AG04450 (cell line): ENCODE measurements around the gene ENTPD7. TPM values are rescaled to one million over a fixed set of nuclear protein-coding genes. Genes with fewer than 3 reads are reported as not detected.

Source experiments
- CTCF ChIA-PET: fragments of 300-600, 350-600 bp; formaldehyde crosslinking; extraction: SDS; loops from one replicate; lab custom pipeline; 2022; ENCODE audit warnings: antibody characterized with exemption, inconsistent platforms; lab: Charles Lee
- POLR2A ChIA-PET: fragments of 350-600 bp; formaldehyde crosslinking; extraction: SDS; loops from one replicate; lab custom pipeline; 2021; ENCODE audit warnings: antibody characterized with exemption, inconsistent platforms; lab: Yijun Ruan, JAX
- DNase-seq: peaks from one replicate; pipeline ENCODE4 v3.0.0-alpha.2; 2011; ENCODE audit warnings: low read depth, low spot score
- H3K27ac ChIP-seq: one replicate; pipeline ENCODE4 v1.5.1; 2012; ENCODE audit warnings: low read depth, low read length, control low read depth
- H3K27me3 ChIP-seq: one replicate; pipeline ENCODE4 v1.6.0; 2012; ENCODE audit warnings: low read length; ENCODE audit not compliant: control insufficient read depth, insufficient read depth
- H3K4me3 ChIP-seq: 2 replicates; pipeline ENCODE4 v1.5.1; 2011; ENCODE audit warnings: mild to moderate bottlenecking, low read depth, low read length, control low read depth
- H3K9me3 ChIP-seq: 2 replicates; pipeline ENCODE4 v1.5.1; 2012; ENCODE audit warnings: low read length; ENCODE audit not compliant: control insufficient read depth, insufficient read depth
- polyA plus RNA-seq: library from polyadenylated mRNA; depleted of rRNA; stranded (reverse); fragments of >200 nt; gene quantifications from 2 replicates; pipeline ENCODE4 v1.2.3, GENCODE V29; 2011
- TF ChIP-seq, protein P1 (sequence below): IDR thresholded peaks from 2 replicates; pipeline ENCODE4 v1.5.1; 2011; ENCODE audit warnings: low read depth, low read length, control low read depth, inconsistent platforms

Gene ENTPD7
- polyA plus RNA-seq, 1 experiment = 16.2 TPM

DNA sequence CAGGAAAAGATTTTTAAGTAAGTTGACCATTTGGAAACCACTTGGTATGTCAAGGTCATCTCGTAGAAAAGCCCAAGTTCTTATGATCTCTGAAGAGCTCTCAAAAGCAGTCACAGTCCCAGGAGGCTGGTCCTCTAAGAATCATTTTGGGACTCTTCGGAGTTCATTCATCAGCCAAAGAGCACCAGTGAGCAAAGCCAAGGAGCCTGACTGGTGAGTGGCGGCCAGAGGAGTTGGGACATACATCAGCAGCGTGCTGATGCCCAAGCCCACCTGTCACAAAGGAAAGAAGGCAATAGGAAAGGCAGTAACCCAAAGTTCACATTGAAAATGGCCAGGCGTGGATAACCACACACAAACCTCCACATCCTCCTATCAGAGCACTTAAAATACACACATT lies 55.1 kb downstream of the ENTPD7 start:
- no peaks in the 10 kb centered on the region for H3K27me3 ChIP-seq
- ChIA-PET POLR2A (interaction anchor here (0.6 kb wide), 1 partner anchor 55 kb away, joined by 3 read pairs; the partner anchor contains the start of gene ENTPD7), CTCF (interaction anchor here (0.6 to 5.6 kb wide), 4 partner anchors 83 to 386 kb away, joined by 4 to 41 read pairs (median 4); no protein-coding TSS in a partner anchor)
- no peak overlapping the region for H3K27ac ChIP-seq
- TF ChIP-seq, protein P1, sequence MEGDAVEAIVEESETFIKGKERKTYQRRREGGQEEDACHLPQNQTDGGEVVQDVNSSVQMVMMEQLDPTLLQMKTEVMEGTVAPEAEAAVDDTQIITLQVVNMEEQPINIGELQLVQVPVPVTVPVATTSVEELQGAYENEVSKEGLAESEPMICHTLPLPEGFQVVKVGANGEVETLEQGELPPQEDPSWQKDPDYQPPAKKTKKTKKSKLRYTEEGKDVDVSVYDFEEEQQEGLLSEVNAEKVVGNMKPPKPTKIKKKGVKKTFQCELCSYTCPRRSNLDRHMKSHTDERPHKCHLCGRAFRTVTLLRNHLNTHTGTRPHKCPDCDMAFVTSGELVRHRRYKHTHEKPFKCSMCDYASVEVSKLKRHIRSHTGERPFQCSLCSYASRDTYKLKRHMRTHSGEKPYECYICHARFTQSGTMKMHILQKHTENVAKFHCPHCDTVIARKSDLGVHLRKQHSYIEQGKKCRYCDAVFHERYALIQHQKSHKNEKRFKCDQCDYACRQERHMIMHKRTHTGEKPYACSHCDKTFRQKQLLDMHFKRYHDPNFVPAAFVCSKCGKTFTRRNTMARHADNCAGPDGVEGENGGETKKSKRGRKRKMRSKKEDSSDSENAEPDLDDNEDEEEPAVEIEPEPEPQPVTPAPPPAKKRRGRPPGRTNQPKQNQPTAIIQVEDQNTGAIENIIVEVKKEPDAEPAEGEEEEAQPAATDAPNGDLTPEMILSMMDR = no peak
- H3K9me3 ChIP-seq = no peaks in the 10 kb centered on the region
- H3K4me3 ChIP-seq = no peak overlapping the region
- DNase-seq = no peak

DNA sequence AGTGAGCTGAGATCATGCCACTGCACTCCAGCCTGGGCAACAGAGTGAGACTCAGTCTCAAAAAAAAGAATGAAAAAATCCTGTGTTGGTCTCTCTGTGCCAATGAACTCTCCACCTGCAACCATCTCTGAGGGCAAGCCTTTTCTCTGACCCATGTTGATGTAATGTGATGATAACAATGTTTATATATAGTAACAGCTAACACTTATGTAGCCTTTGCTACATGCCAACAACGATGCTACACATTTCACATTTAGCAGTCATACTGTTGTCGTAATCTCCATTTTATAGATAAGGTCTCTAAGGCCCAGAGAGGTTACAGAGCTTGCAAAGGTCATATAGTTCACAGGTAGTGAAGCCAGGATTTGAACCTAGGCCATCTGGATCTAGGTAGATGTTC lies 61.1 kb downstream of the ENTPD7 start:
- no peak for DNase-seq
- no peak overlapping the region for H3K4me3 ChIP-seq
- ChIA-PET CTCF (interaction anchor here (0.7 to 1.2 kb wide), 2 partner anchors 9 to 10 kb away, joined by 3 to 4 read pairs; no protein-coding TSS in a partner anchor), POLR2A (interaction anchor here (0.5 kb wide), 1 partner anchor 244 kb away, joined by 4 read pairs; no protein-coding TSS in a partner anchor)
- H3K9me3 ChIP-seq = no peaks in the 10 kb centered on the region
- H3K27me3 ChIP-seq = no peaks in the 10 kb centered on the region
- TF ChIP-seq, protein P1 = no peak
- no peak overlapping the region for H3K27ac ChIP-seq

DNA sequence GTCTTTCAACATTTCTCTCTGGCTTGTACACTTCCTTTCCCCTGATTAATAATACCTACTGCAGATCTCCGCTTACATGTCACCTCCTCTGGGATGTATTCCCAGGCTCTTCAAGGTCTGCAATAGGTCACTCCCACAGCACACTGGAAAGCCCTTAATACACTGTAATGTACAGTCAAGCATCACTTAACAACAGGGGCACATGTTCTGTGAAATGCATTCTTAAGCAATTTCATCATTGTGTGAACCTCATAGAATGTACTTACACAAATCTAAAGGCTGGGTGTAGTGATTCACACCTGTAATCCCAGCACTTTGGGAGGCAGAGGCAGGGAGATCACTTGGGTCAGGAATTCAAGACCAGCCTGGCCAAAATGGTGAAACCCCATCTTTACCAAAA lies 70.7 kb downstream of the ENTPD7 start:
- CTCF ChIA-PET = interaction anchor here (1.8 kb wide), 1 partner anchor 115 kb away, joined by 7 read pairs; no protein-coding TSS in a partner anchor
- H3K4me3 ChIP-seq = no peak overlapping the region
- DNase-seq = no peak

DNA sequence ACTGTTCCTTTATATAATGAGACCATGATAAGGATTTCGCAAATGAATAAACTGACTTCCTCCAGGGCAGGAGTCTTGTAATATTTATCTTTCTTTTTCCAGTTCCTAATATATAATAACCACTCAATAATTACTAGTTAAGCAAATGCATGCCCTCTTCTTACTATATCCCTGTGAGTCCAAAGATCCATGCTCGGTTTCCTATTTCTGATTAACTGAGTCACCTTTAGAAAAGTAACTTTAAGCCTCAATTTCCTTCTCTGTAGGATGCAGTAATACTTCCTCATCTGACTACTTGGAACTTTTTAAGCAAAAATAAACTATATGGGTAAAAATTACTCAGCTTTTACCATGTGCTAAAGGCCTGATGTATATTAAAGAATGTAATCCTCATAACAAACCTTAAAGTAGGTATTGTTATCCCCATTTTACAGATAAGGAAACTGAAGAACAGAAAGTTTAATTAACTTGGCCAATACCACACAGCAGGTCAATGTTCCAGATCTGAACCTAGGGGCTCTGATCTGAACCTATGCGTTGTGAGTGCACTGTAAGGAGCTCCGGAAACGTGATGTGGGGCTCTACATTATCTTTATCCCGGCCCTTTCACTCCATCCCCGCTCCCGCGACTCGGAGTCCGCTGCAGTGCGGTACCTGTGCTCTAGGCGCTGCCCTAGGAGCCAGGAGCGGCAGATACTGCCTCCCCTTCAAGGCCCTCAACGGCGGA lies 72.2 kb downstream of the ENTPD7 start:
- H3K4me3 ChIP-seq = peak overlapping the region; percentile 98
- CTCF ChIA-PET = interaction anchor here (0.7 to 3.4 kb wide), 9 partner anchors 8 to 493 kb away, joined by 3 to 20 read pairs (median 5); no protein-coding TSS in a partner anchor
- H3K27ac ChIP-seq = peak overlapping the region; percentile 58
- TF ChIP-seq, protein P1 = 0 out of 2 replicates have a peak, but pooled peaks have one; percentile 5
- H3K27me3 ChIP-seq = no peaks in the 10 kb centered on the region
- H3K9me3 ChIP-seq = no peaks in the 10 kb centered on the region; the same call in 1 of the 2 replicates
- DNase-seq = no peak
- POLR2A ChIA-PET = interaction anchor here (0.7 to 1.8 kb wide), 11 partner anchors 10 to 777 kb away, joined by 3 to 14 read pairs (median 5); partner anchors contain the start of genes ENTPD7 and SLC25A28

More for the DNA sequence above, 70.7 kb downstream of the ENTPD7 start:
- TF ChIP-seq, protein P1 = no peak
- H3K27me3 ChIP-seq = no peaks in the 10 kb centered on the region
- POLR2A ChIA-PET = no interaction called here
- H3K9me3 ChIP-seq = no peaks in the 10 kb centered on the region; the same call in 1 of the 2 replicates
- no peak overlapping the region for H3K27ac ChIP-seq
